Measurements from ENCODE around the gene FAM149A.

DNA sequence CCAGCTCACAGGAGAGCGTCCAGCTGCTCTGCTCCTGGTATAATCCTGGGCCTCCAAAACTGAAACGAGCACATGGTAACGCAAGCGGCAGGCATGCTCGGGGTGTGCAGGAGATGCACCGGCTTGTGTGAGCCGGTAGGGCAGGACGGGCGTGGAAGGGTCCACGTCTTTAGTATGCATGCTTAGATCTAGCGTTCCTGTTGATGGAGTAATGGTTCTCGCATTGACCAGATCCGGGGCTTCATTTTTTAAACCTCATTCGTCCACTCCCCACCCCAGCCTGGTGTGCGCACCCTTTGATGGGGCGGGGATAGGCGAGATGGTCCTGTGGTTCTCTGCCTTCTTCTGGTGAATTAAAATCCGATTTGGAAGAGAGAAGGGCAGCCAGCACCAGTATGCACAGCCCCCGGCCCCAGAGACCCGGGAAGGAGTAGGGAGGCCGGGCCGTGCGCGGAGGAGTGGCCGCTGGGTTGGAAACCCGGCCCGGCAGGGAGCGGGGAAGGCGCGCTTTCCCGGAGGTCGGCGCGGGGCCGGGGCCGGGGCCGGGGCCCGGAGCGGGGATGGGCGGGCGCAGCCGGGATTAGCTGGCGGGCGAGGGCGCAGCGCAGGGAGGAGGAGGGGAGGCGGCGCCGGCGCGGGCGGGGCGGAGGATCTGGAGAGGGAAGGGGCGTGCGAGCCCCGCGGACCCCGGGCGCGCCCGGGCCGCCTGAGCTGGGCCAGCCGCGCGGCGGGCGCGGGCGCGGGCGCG, 39.9 kb downstream of the FAM149A start:
- TF ChIP-seq CTCF (IDR thresholded peaks at IDR 0.05) = peak in 4 of 6 experiments; percentile 19 to 38 (median 36)
- no peak for TF ChIP-seq POLR2A (IDR thresholded peaks at IDR 0.05)

Measured in esophagus squamous epithelium (tissue), 4 donors.